ENCODE measurements around the gene RIPK1. TPM values are rescaled to one million over a fixed set of nuclear protein-coding genes. Genes with fewer than 3 reads are reported as not detected.

The RIPK1 gene
- total and polyA plus RNA-seq, 9 of the 15 experiments (the other 6 are each of a cell fraction or from before 2014, with no cell fraction given) = 3.8 to 24.9 (median 17.7) TPM

DNA sequence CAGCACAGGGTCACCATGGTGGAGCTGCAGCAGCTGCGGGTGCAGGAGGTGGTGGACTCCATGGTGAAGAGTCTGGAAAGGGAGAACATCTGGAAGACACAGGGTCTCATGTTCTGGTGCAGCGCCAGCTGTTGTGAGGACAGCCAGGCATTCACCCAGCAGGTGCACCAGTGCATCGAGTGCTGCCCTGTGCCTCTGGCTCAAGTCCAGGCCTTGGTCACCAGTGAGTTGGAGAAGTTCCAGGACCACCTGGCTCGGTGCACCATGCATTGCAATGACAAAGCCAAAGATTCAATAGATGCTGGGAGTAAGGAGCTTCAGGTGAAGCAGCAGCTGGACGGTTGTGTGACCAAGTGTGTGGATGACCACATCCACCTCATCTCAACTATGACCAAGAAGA, 22.9 kb upstream of the RIPK1 start:
- POLR2A ChIA-PET = interaction anchor here (1.0 to 1.8 kb wide), 7 partner anchors 8 to 59 kb away, joined by 3 to 7 read pairs (median 3); no protein-coding TSS in a partner anchor
- in situ Hi-C loops (cut with MboI) = no loop called here
- intact Hi-C loops (cut with micrococcal nuclease) = no loop called here
- TF ChIP-seq CBFA2T3 (IDR thresholded peaks at IDR 0.05) = 0 out of 2 replicates have a peak, but pooled peaks have one; percentile 4
- TF ChIP-seq TAF9B (IDR thresholded peaks at IDR 0.05; ENCODE audit: partially characterized antibody) = no peak
- no peak for TF ChIP-seq TEAD4 (IDR thresholded peaks at IDR 0.05; ENCODE audit: low read length)
- no peak for TF ChIP-seq TEAD4 (CRISPR knock-in tag; IDR thresholded peaks at IDR 0.05; ENCODE audit: borderline replicate concordance)
- TF ChIP-seq STAG1 (CRISPR knock-in tag; IDR thresholded peaks at IDR 0.05; ENCODE audit: borderline replicate concordance) = 0 out of 2 replicates have a peak, but pooled peaks have one; percentile 15
- no peak for TF ChIP-seq FOXA3 (CRISPR knock-in tag; conservative IDR thresholded peaks at IDR 0.05 in 1 of 2, IDR thresholded peaks at IDR 0.05 in 1 of 2)
- no peak for TF ChIP-seq MTA2 (IDR thresholded peaks at IDR 0.05; ENCODE audit: low read depth)
- TF ChIP-seq, protein P1, sequence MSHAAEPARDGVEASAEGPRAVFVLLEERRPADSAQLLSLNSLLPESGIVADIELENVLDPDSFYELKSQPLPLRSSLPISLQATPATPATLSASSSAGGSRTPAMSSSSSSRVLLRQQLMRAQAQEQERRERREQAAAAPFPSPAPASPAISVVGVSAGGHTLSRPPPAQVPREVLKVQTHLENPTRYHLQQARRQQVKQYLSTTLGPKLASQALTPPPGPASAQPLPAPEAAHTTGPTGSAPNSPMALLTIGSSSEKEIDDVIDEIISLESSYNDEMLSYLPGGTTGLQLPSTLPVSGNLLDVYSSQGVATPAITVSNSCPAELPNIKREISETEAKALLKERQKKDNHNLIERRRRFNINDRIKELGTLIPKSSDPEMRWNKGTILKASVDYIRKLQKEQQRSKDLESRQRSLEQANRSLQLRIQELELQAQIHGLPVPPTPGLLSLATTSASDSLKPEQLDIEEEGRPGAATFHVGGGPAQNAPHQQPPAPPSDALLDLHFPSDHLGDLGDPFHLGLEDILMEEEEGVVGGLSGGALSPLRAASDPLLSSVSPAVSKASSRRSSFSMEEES (CRISPR knock-in tag; IDR thresholded peaks at IDR 0.05) = no peak
- no peak for TF ChIP-seq ZNF655 (CRISPR knock-in tag; IDR thresholded peaks at IDR 0.05)
- peak; percentile 58 for TF ChIP-seq NFIC (IDR thresholded peaks at IDR 0.05)
- no peak for TF ChIP-seq ZNF644 (tag; IDR thresholded peaks at IDR 0.05; ENCODE audit: low read depth)
- no peak for TF ChIP-seq ATF3 (IDR thresholded peaks at IDR 0.05)
- TF ChIP-seq ATF3 (CRISPR knock-in tag; conservative IDR thresholded peaks at IDR 0.05) = no peak
- TF ChIP-seq MEF2A (IDR thresholded peaks at IDR 0.05; ENCODE audit: control insufficient read depth, low read depth, low read length) = no peak
- TF ChIP-seq SMAD3 (CRISPR knock-in tag; conservative IDR thresholded peaks at IDR 0.05) = no peak
- no peak for TF ChIP-seq RFX7 (CRISPR knock-in tag; IDR thresholded peaks at IDR 0.05)
- no peak for TF ChIP-seq MTA3 (IDR thresholded peaks at IDR 0.05; ENCODE audit: borderline replicate concordance)
- no peak for TF ChIP-seq HNRNPK (IDR thresholded peaks at IDR 0.05; ENCODE audit: low read depth, low read length, poor library complexity, severe bottlenecking)
- TF ChIP-seq SLC30A9 (CRISPR knock-in tag; IDR thresholded peaks at IDR 0.05) = no peak
- no peak for TF ChIP-seq PML (IDR thresholded peaks at IDR 0.05; ENCODE audit: low read length)

More for the DNA sequence above, 22.9 kb upstream of the RIPK1 start:
- no peak overlapping the region for H3K4me3 ChIP-seq
- no TSS peak for BruUV-seq (replicated peaks)
- FAIRE-seq = no peak
- no peak overlapping the region for H3K4me2 ChIP-seq (ENCODE audit: insufficient read depth, low read length)
- no peaks in the 10 kb centered on the region for H3K9me1 ChIP-seq (ENCODE audit: control insufficient read depth, insufficient read depth, low read length)
- H3K4me1 ChIP-seq (replicated peaks in 1 of 2; ENCODE audit: control insufficient read depth in 2 of 2, insufficient read depth in 2 of 2, low read length in 2 of 2) = peaks cover 5 to 9% of the 10 kb centered on the region in 2 experiments; a peak in 4 of 5 replicates
- no peaks in the 10 kb centered on the region for H3K27me3 ChIP-seq (ENCODE audit: control insufficient read depth in 2 of 2, insufficient read depth in 2 of 2, low read length in 2 of 2)
- H3K36me3 ChIP-seq (ENCODE audit: control insufficient read depth, insufficient read depth, low read length) = no peaks in the 10 kb centered on the region
- CTCF ChIA-PET (ENCODE audit: low intra/inter-chr PET ratio) = no interaction called here
- H3K27ac ChIP-seq (ENCODE audit: extremely low read depth, low read depth, low read length) = no peak overlapping the region
- no peaks in the 10 kb centered on the region for H3K79me2 ChIP-seq (ENCODE audit: control insufficient read depth, insufficient read depth, low read length)
- ATAC-seq = peak; percentile 25; the same call in 1 of the 3 replicates
- no peak for DNase-seq (ENCODE audit: extremely low read depth in 1 of 4, low spot score in 3 of 4)
- H4K20me1 ChIP-seq (replicated peaks; ENCODE audit: control insufficient read depth, insufficient read depth, low read length) = no peaks in the 10 kb centered on the region
- WGBS (ENCODE audit: insufficient coverage, low coverage, missing lambda C conversion rate) = 35% methylated on average over 5 of the region's 5 CpGs
- no peaks in the 10 kb centered on the region for H3K9me3 ChIP-seq (replicated peaks; ENCODE audit: control insufficient read depth, insufficient read depth, low read depth, low read length)
- H2AFZ ChIP-seq (ENCODE audit: low read depth, low read length) = no peak overlapping the region
- H3K9ac ChIP-seq (ENCODE audit: insufficient read depth in 1 of 2, low read depth in 2 of 2, low read length in 2 of 2) = peak overlapping the region in 1 of 2 experiments; percentile 19; a peak in 1 of 4 replicates
